Loucy (cell line): ENCODE data around the gene MOB1B.

Experiments used
- EZH2phosphoT487 ChIP-seq: fragments of 200-600 bp; IDR thresholded peaks from 2 replicates; pipeline ENCODE4 v1.6.1; 2018; ENCODE audit warnings: antibody characterized with exemption, mild to moderate bottlenecking, moderate library complexity, borderline replicate concordance
- TF ChIP-seq, protein P1 (sequence below): fragments of 200-600 bp; sonication (generic); conservative IDR thresholded peaks from 2 replicates; pipeline ENCODE4 v1.5.1; 2014; ENCODE audit warnings: mild to moderate bottlenecking, antibody characterized with exemption, low read length

DNA sequence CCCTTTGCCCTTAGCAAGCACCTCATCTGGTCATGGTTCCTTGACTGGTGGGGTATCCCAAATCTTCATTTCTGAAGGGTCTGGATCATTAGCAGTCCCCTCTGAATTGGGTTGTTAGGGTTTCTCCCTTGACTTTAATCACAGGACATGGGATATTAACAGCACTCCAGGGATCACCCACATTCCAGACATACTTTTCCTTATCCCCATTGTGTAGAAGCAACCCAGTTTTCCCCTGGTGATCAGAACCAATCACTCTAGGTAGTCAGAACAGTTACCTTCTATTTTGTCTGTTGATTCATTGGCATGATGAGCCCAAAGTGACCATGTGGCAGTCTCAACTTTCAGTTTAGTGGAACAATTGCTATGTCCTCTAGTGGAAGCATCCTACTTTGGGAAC lies 33.4 kb upstream of the MOB1B start:
- TF ChIP-seq, protein P1, sequence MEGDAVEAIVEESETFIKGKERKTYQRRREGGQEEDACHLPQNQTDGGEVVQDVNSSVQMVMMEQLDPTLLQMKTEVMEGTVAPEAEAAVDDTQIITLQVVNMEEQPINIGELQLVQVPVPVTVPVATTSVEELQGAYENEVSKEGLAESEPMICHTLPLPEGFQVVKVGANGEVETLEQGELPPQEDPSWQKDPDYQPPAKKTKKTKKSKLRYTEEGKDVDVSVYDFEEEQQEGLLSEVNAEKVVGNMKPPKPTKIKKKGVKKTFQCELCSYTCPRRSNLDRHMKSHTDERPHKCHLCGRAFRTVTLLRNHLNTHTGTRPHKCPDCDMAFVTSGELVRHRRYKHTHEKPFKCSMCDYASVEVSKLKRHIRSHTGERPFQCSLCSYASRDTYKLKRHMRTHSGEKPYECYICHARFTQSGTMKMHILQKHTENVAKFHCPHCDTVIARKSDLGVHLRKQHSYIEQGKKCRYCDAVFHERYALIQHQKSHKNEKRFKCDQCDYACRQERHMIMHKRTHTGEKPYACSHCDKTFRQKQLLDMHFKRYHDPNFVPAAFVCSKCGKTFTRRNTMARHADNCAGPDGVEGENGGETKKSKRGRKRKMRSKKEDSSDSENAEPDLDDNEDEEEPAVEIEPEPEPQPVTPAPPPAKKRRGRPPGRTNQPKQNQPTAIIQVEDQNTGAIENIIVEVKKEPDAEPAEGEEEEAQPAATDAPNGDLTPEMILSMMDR = no peak
- TF ChIP-seq EZH2phosphoT487 = no peak
